Erythroblast (primary cell): Measurements from ENCODE around the gene CHST3.

ENCODE experiments used
- DNase-seq, 2 experiments: peaks; one replicate each; lab custom pipeline; 2025; lab: John Stamatoyannopoulos, UW
- GATA1 ChIP-seq: IDR thresholded peaks from 2 replicates; pipeline ENCODE4 v1.6.1; 2011; ENCODE audit warnings: low read depth, mild to moderate bottlenecking, control low read depth, low read length, moderate library complexity
- POLR2A ChIP-seq: IDR thresholded peaks from 2 replicates; pipeline ENCODE4 v1.6.1; 2011; ENCODE audit warnings: mild to moderate bottlenecking, low read length

The CHST3 gene

GRCh38 chr10:72011468-72011867 is 47.3 kb downstream of the CHST3 start:
- DNase-seq = no peak
- no peak for TF ChIP-seq GATA1
- TF ChIP-seq POLR2A = no peak

GRCh38 chr10:72011976-72012512 is 47.8 kb downstream of the CHST3 start:
- no peak for TF ChIP-seq GATA1

GRCh38 chr10:72012796-72013195 is 48.6 kb downstream of the CHST3 start:
- TF ChIP-seq GATA1 (no peak), POLR2A (no peak)
- DNase-seq = no peak

More at GRCh38 chr10:72011976-72012512, 47.8 kb downstream of the CHST3 start:
- DNase-seq = no peak

GRCh38 chr10:72013202-72013945 is 49.2 kb downstream of the CHST3 start:
- DNase-seq = no peak
- TF ChIP-seq GATA1 (no peak), POLR2A (no peak)

- TF ChIP-seq GATA1 (no peak), POLR2A (no peak)
- DNase-seq = no peak
These were observed 50.0 kb downstream of the CHST3 start for GRCh38 chr10:72014197-72014596.

GRCh38 chr10:72014785-72015480 is 50.7 kb downstream of the CHST3 start:
- TF ChIP-seq GATA1 (no peak), POLR2A (no peak)
- DNase-seq = no peak

- DNase-seq = no peak
- TF ChIP-seq POLR2A (no peak), GATA1 (no peak)
These were observed 51.6 kb downstream of the CHST3 start for GRCh38 chr10:72015841-72016240.

GRCh38 chr10:72016608-72017300 is 52.6 kb downstream of the CHST3 start:
- DNase-seq = no peak
- TF ChIP-seq POLR2A (no peak), GATA1 (no peak)

- no peak for TF ChIP-seq GATA1
- TF ChIP-seq POLR2A = no peak
- no peak for DNase-seq
These were observed 55.1 kb downstream of the CHST3 start for GRCh38 chr10:72019085-72019876.

- DNase-seq = no peak
- no peak for TF ChIP-seq GATA1
- no peak for TF ChIP-seq POLR2A
These were observed 57.0 kb downstream of the CHST3 start for GRCh38 chr10:72020914-72021809.

GRCh38 chr10:72022228-72022627 is 58.0 kb downstream of the CHST3 start:
- TF ChIP-seq GATA1 (no peak), POLR2A (no peak)
- DNase-seq = no peak

- no peak for DNase-seq
- TF ChIP-seq GATA1 = no peak
- TF ChIP-seq POLR2A = no peak
These were observed 60.4 kb downstream of the CHST3 start for GRCh38 chr10:72024596-72024995.
